Keratinocyte (primary cell): Measurements from ENCODE around the gene ERGIC1. TPM values are rescaled to one million over a fixed set of nuclear protein-coding genes. Genes with fewer than 3 reads are reported as not detected.

Source experiments
- DNase-seq: peaks from one replicate; pipeline ENCODE4 v3.0.0-alpha.2; 2011; ENCODE audit warnings: low read depth, missing footprints, low spot score
- FAIRE-seq: peaks from 2 replicates; lab custom pipeline; 2011; peaks lifted over from hg19 to GRCh38; lab: Jason Lieb, UNC
- H2AFZ ChIP-seq: 2 replicates; pipeline ENCODE4 v1.6.0; 2012; ENCODE audit warnings: low read length, control low read depth, inconsistent platforms; ENCODE audit not compliant: control insufficient read depth
- H3K27ac ChIP-seq: 2 replicates; pipeline ENCODE4 v1.5.1; 2011; ENCODE audit warnings: low read length; ENCODE audit not compliant: control insufficient read depth, insufficient read depth
- H3K27me3 ChIP-seq: 3 replicates; pipeline ENCODE4 v1.6.0; 2011; ENCODE audit warnings: low read length; ENCODE audit not compliant: control insufficient read depth, insufficient read depth; ENCODE audit errors: extremely low read depth
- H3K36me3 ChIP-seq, 2 experiments: 2 replicates in 1 of 2; 3 replicates in 1 of 2; pipeline ENCODE4 v1.5.1; 2011; ENCODE audit warnings: low read length in 2 of 2, mild to moderate bottlenecking in 1 of 2; ENCODE audit not compliant: control insufficient read depth in 2 of 2, insufficient read depth in 2 of 2; ENCODE audit errors: extremely low read depth in 1 of 2
- H3K4me1 ChIP-seq: 3 replicates; pipeline ENCODE4 v1.5.1; 2011; ENCODE audit warnings: low read length; ENCODE audit not compliant: control insufficient read depth, insufficient read depth; ENCODE audit errors: extremely low read depth
- H3K4me2 ChIP-seq: 3 replicates; pipeline ENCODE4 v1.6.0; 2011; ENCODE audit warnings: low read depth, low read length; ENCODE audit not compliant: control insufficient read depth, insufficient read depth; ENCODE audit errors: extremely low read depth
- H3K4me3 ChIP-seq, 3 experiments: fragments of 200-600 bp in 1 of 3; sonication (generic) in 1 of 3; 2 replicates in 2 of 3; 3 replicates in 1 of 3; pipeline ENCODE4 v1.5.1; 2011 to 2016; ENCODE audit warnings: low read length in 3 of 3, mild to moderate bottlenecking in 3 of 3, control low read depth in 2 of 3, inconsistent platforms in 1 of 3, low read depth in 1 of 3, mixed read lengths in 1 of 3, mixed run types in 1 of 3, moderate library complexity in 1 of 3; ENCODE audit not compliant: control insufficient read depth in 2 of 3, insufficient read depth in 2 of 3; ENCODE audit errors: extremely low read depth in 1 of 3
- H3K79me2 ChIP-seq: 2 replicates; pipeline ENCODE4 v1.6.0; 2012; ENCODE audit warnings: low read length; ENCODE audit not compliant: control insufficient read depth, insufficient read depth
- H3K9ac ChIP-seq: 3 replicates; pipeline ENCODE4 v1.6.0; 2011; ENCODE audit warnings: low read length; ENCODE audit not compliant: control insufficient read depth, insufficient read depth; ENCODE audit errors: extremely low read depth
- H3K9me1 ChIP-seq: 3 replicates; pipeline ENCODE4 v1.6.0; 2011; ENCODE audit warnings: low read length; ENCODE audit not compliant: control insufficient read depth, insufficient read depth; ENCODE audit errors: extremely low read depth
- H3K9me3 ChIP-seq: 2 replicates; pipeline ENCODE4 v1.5.1; 2012; ENCODE audit warnings: low read depth, low read length; ENCODE audit not compliant: control insufficient read depth
- H4K20me1 ChIP-seq: 3 replicates; pipeline ENCODE4 v1.6.0; 2011; ENCODE audit warnings: low read length; ENCODE audit not compliant: control insufficient read depth, insufficient read depth; ENCODE audit errors: extremely low read depth
- CTCF ChIP-seq, 3 experiments: IDR thresholded peaks in 1 of 3; conservative IDR thresholded peaks in 1 of 3; optimal IDR thresholded peaks in 1 of 3; 2 replicates in 2 of 3; 3 replicates in 1 of 3; pipeline versions ENCODE3 to v1.5.1; 2011; ENCODE audit warnings: low read length in 3 of 3, mild to moderate bottlenecking in 3 of 3, moderate library complexity in 2 of 3, control low read depth in 1 of 3, inconsistent platforms in 1 of 3; ENCODE audit not compliant: insufficient read depth in 2 of 3; ENCODE audit errors: extremely low read depth in 1 of 3
- EZH2 ChIP-seq: IDR thresholded peaks from one replicate; pipeline ENCODE4 v1.6.1; 2012; ENCODE audit warnings: inconsistent platforms, mild to moderate bottlenecking, low read length, moderate library complexity
- dilution Hi-C: fragments of 300-500 bp; cut with MboI; formaldehyde crosslinking; loops from one replicate; pipeline ENCODE4 v1.7.0; 2020; ENCODE audit warnings: low sequenced_read_pairs; ENCODE audit not compliant: extremely low pct_ligation_motif_present
- polyA plus RNA-seq, 5 experiments: library from polyadenylated mRNA; depleted of rRNA in 3 of 5; stranded (reverse) in 3 of 5; stranded (forward) in 1 of 5; unstranded in 1 of 5; fragments of >200 nt; gene quantifications; 1 replicate in 1 of 5; 2 replicates in 3 of 5; 3 replicates in 1 of 5; pipeline versions ENCODE4 v1.2.1 to v1.2.3, GENCODE V29; 2011 to 2012; ENCODE audit warnings: missing spikeins in 2 of 5, low read depth in 1 of 5, low replicate concordance in 1 of 5

The ERGIC1 gene
- polyA plus RNA-seq, 1 donor (not counting 4 experiments of a cell fraction or from before 2014, with no cell fraction given) = 93.4 TPM

GRCh38 chr5:172994405-172994804, 160.4 kb downstream of the ERGIC1 start:
- Histone ChIP-seq H2AFZ (no peak overlapping the region), H3K79me2 (peaks cover 56% of the 10 kb centered on the region), H3K27ac (no peak overlapping the region), H3K4me1 (peaks cover 7% of the 10 kb centered on the region), H3K36me3 (peaks cover 11 to 15% of the 10 kb centered on the region in 2 experiments), H3K27me3 (no peaks in the 10 kb centered on the region), H4K20me1 (no peaks in the 10 kb centered on the region), H3K9me1 (no peaks in the 10 kb centered on the region), H3K4me3 (no peak overlapping the region), H3K9ac (no peak overlapping the region), H3K4me2 (no peak overlapping the region), H3K9me3 (no peaks in the 10 kb centered on the region)
- FAIRE-seq = no peak
- dilution Hi-C loops = no loop called here
- TF ChIP-seq CTCF (optimal IDR thresholded peaks at IDR 0.05 in 1 of 3, IDR thresholded peaks at IDR 0.05 in 1 of 3, conservative IDR thresholded peaks at IDR 0.05 in 1 of 3; ENCODE audit: extremely low read depth in 1 of 3, insufficient read depth in 2 of 3, low read length in 3 of 3) = no peak
- no peak for TF ChIP-seq EZH2
- no peak for DNase-seq

- H3K27me3 ChIP-seq = no peaks in the 10 kb centered on the region
- no peaks in the 10 kb centered on the region for H3K9me1 ChIP-seq
- peaks cover 10% of the 10 kb centered on the region for H3K4me1 ChIP-seq
- no peak for DNase-seq
- no peak for FAIRE-seq
- H3K79me2 ChIP-seq = peaks cover 71% of the 10 kb centered on the region
- H3K4me2 ChIP-seq = no peak overlapping the region
- no peaks in the 10 kb centered on the region for H3K9me3 ChIP-seq
- no peak overlapping the region for H3K27ac ChIP-seq
- dilution Hi-C loops = no loop called here
- no peak overlapping the region for H2AFZ ChIP-seq
- H4K20me1 ChIP-seq = peaks cover 3% of the 10 kb centered on the region
- TF ChIP-seq EZH2 (no peak), CTCF (optimal IDR thresholded peaks at IDR 0.05 in 1 of 3, IDR thresholded peaks at IDR 0.05 in 1 of 3, conservative IDR thresholded peaks at IDR 0.05 in 1 of 3; ENCODE audit: extremely low read depth in 1 of 3, insufficient read depth in 2 of 3, low read length in 3 of 3) (no peak)
- peaks cover 6 to 8% of the 10 kb centered on the region in 2 experiments for H3K36me3 ChIP-seq
- H3K9ac ChIP-seq = no peak overlapping the region
- no peak overlapping the region for H3K4me3 ChIP-seq
These were observed 165.4 kb downstream of the ERGIC1 start for GRCh38 chr5:172999372-172999973.
